Inflammatory macrophage (primary cell): Measurements from ENCODE around the gene ACIN1.

Source experiments
- DNase-seq, 2 donors: peaks; one replicate each; pipeline ENCODE4 v3.0.0-alpha.2; 2020 to 2022

Gene ACIN1

GRCh38 chr14:23009939-23010726, 84.8 kb downstream of the ACIN1 start, which contains the start of gene C14orf93:
Gene C14orf93, minus strand, starts transcription at chr14:23010143. Its CDS starts 11,120 bp downstream, at chr14:22999023.
- peak; percentile 72 to 76 for DNase-seq

GRCh38 chr14:23009483-23009938, 85.4 kb downstream of the ACIN1 start:
- peak in 1 of 2 donors; percentile 11 for DNase-seq

- DNase-seq, result peak in 1 of 2 donors; percentile 21
Measured at GRCh38 chr14:23008831-23009230, 86.1 kb downstream of the ACIN1 start.
